ENCODE measurements around the gene UQCRHL. TPM values are rescaled to one million over a fixed set of nuclear protein-coding genes. Genes with fewer than 3 reads are reported as not detected.

Gene UQCRHL
- total RNA-seq, 4 donors from 2014 or later, result 1.5 to 2.6 (median 1.7) TPM

DNA sequence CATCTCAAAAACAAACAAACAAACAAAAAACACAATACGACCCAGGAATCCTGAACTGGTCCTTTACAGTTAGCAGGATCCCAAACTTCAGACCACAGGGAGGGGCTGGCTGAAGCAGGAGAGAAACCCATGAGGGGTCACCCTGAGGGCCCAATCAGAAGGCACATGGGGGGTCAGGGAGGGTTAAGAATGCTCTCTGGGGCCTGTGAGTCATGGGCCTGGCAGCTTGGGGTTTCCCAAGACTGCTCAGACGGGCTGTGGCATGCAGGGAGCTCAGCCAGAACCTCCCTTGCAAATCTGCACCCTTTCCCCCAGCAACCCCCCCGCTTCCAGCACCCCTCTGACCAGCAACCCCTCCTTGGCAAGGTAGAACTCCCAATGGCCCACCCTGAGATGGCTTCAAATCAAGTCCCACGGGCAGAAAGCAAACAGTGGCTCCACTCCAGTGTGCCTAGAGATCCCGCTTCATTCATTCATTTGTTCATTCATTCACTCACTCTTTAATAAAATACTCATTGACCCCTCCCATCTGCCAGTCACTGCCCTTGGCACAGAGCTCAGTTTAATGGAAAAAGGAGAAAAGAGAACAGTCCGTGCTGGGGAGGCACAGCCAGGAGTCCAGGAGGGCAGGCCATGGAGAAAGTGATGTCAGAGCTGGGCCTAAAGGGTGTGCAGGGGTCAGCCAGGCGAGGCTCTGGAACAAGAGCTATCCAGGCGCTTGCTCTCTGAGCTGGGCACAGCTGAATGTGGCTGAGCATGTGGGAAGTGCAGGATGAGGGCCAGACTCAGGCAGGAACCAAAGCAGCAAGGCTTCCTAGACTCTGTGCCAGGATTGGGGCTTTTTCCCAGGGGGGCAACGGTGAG lies 8.2 kb downstream of the UQCRHL start:
- TF ChIP-seq, protein P1, sequence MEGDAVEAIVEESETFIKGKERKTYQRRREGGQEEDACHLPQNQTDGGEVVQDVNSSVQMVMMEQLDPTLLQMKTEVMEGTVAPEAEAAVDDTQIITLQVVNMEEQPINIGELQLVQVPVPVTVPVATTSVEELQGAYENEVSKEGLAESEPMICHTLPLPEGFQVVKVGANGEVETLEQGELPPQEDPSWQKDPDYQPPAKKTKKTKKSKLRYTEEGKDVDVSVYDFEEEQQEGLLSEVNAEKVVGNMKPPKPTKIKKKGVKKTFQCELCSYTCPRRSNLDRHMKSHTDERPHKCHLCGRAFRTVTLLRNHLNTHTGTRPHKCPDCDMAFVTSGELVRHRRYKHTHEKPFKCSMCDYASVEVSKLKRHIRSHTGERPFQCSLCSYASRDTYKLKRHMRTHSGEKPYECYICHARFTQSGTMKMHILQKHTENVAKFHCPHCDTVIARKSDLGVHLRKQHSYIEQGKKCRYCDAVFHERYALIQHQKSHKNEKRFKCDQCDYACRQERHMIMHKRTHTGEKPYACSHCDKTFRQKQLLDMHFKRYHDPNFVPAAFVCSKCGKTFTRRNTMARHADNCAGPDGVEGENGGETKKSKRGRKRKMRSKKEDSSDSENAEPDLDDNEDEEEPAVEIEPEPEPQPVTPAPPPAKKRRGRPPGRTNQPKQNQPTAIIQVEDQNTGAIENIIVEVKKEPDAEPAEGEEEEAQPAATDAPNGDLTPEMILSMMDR (IDR thresholded peaks at IDR 0.05; ENCODE audit: low read depth), result no peak

DNA sequence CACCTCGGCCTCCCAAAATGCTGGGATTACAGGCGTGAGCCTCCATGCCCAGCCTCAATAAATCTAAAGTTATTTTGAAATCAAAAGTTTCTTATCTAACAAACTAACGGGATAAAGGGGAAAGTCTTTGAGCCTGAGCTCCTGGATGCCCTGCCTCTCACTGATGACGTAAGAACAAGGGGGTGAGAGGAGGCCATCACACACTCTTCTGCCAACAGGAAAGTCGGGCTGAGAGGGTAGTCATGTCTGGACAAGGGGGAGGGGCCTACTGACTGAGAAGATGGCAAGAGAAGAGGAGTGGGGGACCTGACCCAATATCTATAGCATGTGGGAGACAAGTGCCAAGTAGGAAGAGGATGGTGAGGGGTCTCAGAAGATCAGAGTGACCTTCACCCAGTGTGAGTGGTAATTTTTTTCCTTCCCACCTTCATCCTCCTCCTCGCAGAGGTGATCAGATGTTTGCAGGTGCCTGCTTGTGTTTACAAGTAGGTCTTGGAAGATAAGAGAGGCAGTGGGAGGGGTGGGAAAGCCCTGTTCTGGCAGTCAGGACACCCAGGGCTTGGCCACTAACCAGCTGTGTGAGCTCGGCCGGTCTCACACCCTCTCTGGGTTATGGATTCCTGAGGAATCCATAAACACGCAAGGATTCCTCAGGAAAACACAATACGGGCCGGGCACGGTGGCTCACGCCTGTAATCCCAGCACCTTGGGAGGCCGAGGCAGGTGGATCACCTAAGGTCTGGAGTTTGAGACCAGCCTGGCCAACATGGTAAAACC lies 9.6 kb downstream of the UQCRHL start:
- TF ChIP-seq, protein P1 (IDR thresholded peaks at IDR 0.05; ENCODE audit: low read depth), result no peak

- TF ChIP-seq, protein P1 (IDR thresholded peaks at IDR 0.05; ENCODE audit: low read depth), result no peak
These were observed 11.4 kb downstream of the UQCRHL start for GRCh38 chr1:15796086-15796462.

- TF ChIP-seq, protein P1 (IDR thresholded peaks at IDR 0.05; ENCODE audit: low read depth), result no peak
These were observed 18.7 kb downstream of the UQCRHL start for GRCh38 chr1:15788624-15789301.

- TF ChIP-seq, protein P1 (IDR thresholded peaks at IDR 0.05; ENCODE audit: low read depth), result no peak
These were observed 20.9 kb downstream of the UQCRHL start for GRCh38 chr1:15786581-15786980.

DNA sequence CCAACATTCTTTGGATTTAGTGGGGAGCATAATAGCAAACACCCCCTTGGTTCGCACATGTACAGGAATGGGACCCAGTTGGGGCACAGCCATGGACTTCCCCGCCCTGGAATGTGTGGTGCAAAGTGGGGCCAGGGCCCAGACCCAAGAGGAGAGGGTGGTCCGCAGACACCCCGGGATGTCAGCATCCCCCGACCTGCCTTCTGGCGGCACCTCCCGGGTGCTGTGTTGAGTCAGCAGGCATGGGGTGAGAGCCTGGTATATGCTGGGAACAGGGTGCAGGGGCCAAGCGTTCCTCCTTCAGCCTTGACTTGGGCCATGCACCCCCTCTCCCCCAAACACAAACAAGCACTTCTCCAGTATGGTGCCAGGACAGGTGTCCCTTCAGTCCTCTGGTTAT lies 21.8 kb downstream of the UQCRHL start:
- TF ChIP-seq, protein P1 (IDR thresholded peaks at IDR 0.05; ENCODE audit: low read depth), result no peak
